ENCODE measurements around the gene NAT14.

GRCh38 chr19:55449469-55449868 lies 35.5 kb upstream of the NAT14 start:
- TF ChIP-seq CTCF (conservative IDR thresholded peaks at IDR 0.05; ENCODE audit: low read depth, low read length) (no peak), EZH2 (IDR thresholded peaks at IDR 0.05; ENCODE audit: low read length, unreplicated experiment) (no peak), EZH2phosphoT487 (IDR thresholded peaks at IDR 0.05; ENCODE audit: borderline replicate concordance, low read length) (no peak)

Measured in PC-3 (cell line).